Caco-2 (cell line): ENCODE results near the gene LIPC. TPM values are rescaled to one million over a fixed set of nuclear protein-coding genes. Genes with fewer than 3 reads are reported as not detected.

Experiments used
- BruUV-seq: library from RNA; stranded (reverse); fragments of 400-500 nt; replicated peaks from 2 replicates; lab custom pipeline; 2021; lab: Mats Ljungman, UMichigan
- CTCF ChIA-PET: fragments of 300-600 bp; sonication (Branson Sonifier 250); formaldehyde crosslinking; loops from one replicate; lab custom pipeline; 2022; ENCODE audit warnings: antibody characterized with exemption; lab: Charles Lee
- POLR2A ChIA-PET: fragments of 300-600 bp; sonication (Branson Sonifier 250); formaldehyde crosslinking; loops from one replicate; lab custom pipeline; 2022; ENCODE audit warnings: antibody characterized with exemption; lab: Charles Lee
- DNase-seq, 2 experiments: peaks; one replicate each; pipeline versions ENCODE4 v3.0.0 to v3.0.0-alpha.2; 2020 to 2022
- H3K27me3 ChIP-seq: replicated peaks from 2 replicates; pipeline ENCODE4 v1.6.0; 2011; ENCODE audit warnings: low read length; ENCODE audit not compliant: control insufficient read depth, insufficient read depth
- H3K36me3 ChIP-seq: 2 replicates; pipeline ENCODE4 v1.5.1; 2011; ENCODE audit warnings: low read length; ENCODE audit not compliant: control insufficient read depth, insufficient read depth
- H3K4me1 ChIP-seq: fragments of 250-450 bp; sonication (Bioruptor Pico); 2 replicates; pipeline ENCODE4 v1.5.1; 2020; ENCODE audit warnings: mild to moderate bottlenecking
- H3K4me3 ChIP-seq: 2 replicates; pipeline ENCODE4 v1.5.1; 2011; ENCODE audit warnings: low read depth, mild to moderate bottlenecking, control low read depth, low read length
- H3K9me3 ChIP-seq: fragments of 250-450 bp; sonication (Bioruptor Pico); 2 replicates; pipeline ENCODE4 v1.5.1; 2020; ENCODE audit warnings: mild to moderate bottlenecking, moderate library complexity
- H3K27ac Mint-ChIP-seq: one replicate; pipeline ENCODE4 v1.8.0; 2022; ENCODE audit warnings: mixed read lengths; ENCODE audit not compliant: unreplicated experiment
- H3K27me3 Mint-ChIP-seq: one replicate; pipeline ENCODE4 v1.8.0; 2022; ENCODE audit warnings: mixed read lengths; ENCODE audit not compliant: insufficient read depth, unreplicated experiment
- H3K36me3 Mint-ChIP-seq: one replicate; pipeline ENCODE4 v1.8.0; 2022; ENCODE audit warnings: mild to moderate bottlenecking, mixed read lengths; ENCODE audit not compliant: insufficient read depth, unreplicated experiment
- H3K4me1 Mint-ChIP-seq: one replicate; pipeline ENCODE4 v1.8.0; 2022; ENCODE audit warnings: low read depth, mixed read lengths; ENCODE audit not compliant: unreplicated experiment
- H3K4me3 Mint-ChIP-seq: one replicate; pipeline ENCODE4 v1.8.0; 2022; ENCODE audit warnings: mild to moderate bottlenecking, moderate library complexity, mixed read lengths; ENCODE audit not compliant: unreplicated experiment
- H3K9me3 Mint-ChIP-seq: one replicate; pipeline ENCODE4 v1.8.0; 2022; ENCODE audit warnings: mixed read lengths; ENCODE audit not compliant: unreplicated experiment
- intact Hi-C: fragments of 100-400 bp; cut with micrococcal nuclease; formaldehyde crosslinking; loops from one replicate; pipeline ENCODE4 v1.10.0; 2022; ENCODE audit not compliant: unreplicated experiment
- total RNA-seq: library from RNA; stranded (reverse); gene quantifications from 2 replicates; pipeline ENCODE4 v1.2.3, GENCODE V29; 2022
- TF ChIP-seq, protein P1 (sequence below), 2 experiments: fragments of 200-600 bp in 1 of 2; IDR thresholded peaks; 1 replicate in 1 of 2; 2 replicates in 1 of 2; pipeline versions ENCODE4 v1.5.1 to v1.8.0; 2011 to 2022; ENCODE audit warnings: antibody characterized with exemption in 1 of 2, control low read depth in 1 of 2, inconsistent platforms in 1 of 2, low read depth in 1 of 2, low read length in 1 of 2, mild to moderate bottlenecking in 1 of 2, moderate library complexity in 1 of 2; ENCODE audit not compliant: insufficient read depth in 1 of 2, severe bottlenecking in 1 of 2, unreplicated experiment in 1 of 2

LIPC gene
- total RNA-seq, 1 experiment from 2014 or later: 17.6 TPM

GRCh38 chr15:58438956-58439355, 7.2 kb downstream of the LIPC start:
- Mint-ChIP-seq H3K4me3 (no peak overlapping the region), H3K27ac (peak overlapping the region; percentile 71), H3K36me3 (no peaks in the 10 kb centered on the region), H3K27me3 (no peaks in the 10 kb centered on the region), H3K9me3 (no peaks in the 10 kb centered on the region), H3K4me1 (peaks cover 41% of the 10 kb centered on the region)
- peaks cover 83% of the 10 kb centered on the region for H3K4me1 ChIP-seq
- intact Hi-C loops: no loop called here
- H3K4me3 ChIP-seq: no peak overlapping the region
- no TSS peak for BruUV-seq
- peak; percentile 54 to 70 for DNase-seq
- CTCF ChIA-PET: no interaction called here
- TF ChIP-seq, protein P1, sequence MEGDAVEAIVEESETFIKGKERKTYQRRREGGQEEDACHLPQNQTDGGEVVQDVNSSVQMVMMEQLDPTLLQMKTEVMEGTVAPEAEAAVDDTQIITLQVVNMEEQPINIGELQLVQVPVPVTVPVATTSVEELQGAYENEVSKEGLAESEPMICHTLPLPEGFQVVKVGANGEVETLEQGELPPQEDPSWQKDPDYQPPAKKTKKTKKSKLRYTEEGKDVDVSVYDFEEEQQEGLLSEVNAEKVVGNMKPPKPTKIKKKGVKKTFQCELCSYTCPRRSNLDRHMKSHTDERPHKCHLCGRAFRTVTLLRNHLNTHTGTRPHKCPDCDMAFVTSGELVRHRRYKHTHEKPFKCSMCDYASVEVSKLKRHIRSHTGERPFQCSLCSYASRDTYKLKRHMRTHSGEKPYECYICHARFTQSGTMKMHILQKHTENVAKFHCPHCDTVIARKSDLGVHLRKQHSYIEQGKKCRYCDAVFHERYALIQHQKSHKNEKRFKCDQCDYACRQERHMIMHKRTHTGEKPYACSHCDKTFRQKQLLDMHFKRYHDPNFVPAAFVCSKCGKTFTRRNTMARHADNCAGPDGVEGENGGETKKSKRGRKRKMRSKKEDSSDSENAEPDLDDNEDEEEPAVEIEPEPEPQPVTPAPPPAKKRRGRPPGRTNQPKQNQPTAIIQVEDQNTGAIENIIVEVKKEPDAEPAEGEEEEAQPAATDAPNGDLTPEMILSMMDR (IDR thresholded peaks at IDR 0.05; ENCODE audit: insufficient read depth in 1 of 2, low read depth in 1 of 2, low read length in 1 of 2, severe bottlenecking in 1 of 2, unreplicated experiment in 1 of 2): peak; percentile 24 to 40
- POLR2A ChIA-PET: no interaction called here
- no peaks in the 10 kb centered on the region for H3K9me3 ChIP-seq
- H3K27me3 ChIP-seq: no peaks in the 10 kb centered on the region
- H3K36me3 ChIP-seq: no peaks in the 10 kb centered on the region

DNA sequence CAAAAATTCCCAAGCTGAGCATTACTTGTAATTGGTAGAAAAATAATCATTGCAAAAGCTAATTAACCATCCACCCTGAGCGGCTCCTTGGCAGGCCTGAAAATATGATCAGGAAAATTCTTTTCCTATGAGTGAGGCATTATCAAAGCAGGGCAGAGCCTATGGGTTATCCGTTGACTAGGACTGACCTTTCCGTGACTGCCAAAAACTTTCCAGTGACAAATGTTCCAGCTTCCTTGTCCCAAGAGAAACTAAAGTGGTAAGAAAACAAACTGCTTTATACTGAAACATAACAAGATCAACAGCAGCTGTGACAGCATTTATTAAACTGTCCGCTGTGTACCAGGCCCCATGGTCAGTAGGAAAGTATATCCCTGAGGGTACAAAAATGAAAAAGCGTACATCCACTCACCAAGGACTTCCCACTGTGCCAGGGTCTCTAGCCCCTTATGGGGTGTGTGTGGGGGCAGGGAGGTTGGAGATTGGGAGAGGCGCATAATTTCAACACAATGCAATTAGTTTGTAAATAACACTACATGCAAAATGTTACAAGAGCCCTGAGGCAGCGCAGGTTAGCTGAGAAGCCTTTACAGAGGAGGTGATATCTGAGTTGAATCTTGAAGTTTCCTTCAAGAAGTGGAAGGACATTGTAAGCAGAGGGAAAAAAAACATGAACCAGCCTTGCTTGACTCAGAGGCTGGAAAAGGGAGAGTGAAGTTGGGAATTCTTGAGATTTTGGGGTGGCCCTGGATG, 8.5 kb downstream of the LIPC start:
- BruUV-seq: no TSS peak
- Histone ChIP-seq H3K27me3 (no peaks in the 10 kb centered on the region), H3K4me1 (peaks cover 85% of the 10 kb centered on the region), H3K9me3 (no peaks in the 10 kb centered on the region), H3K36me3 (no peaks in the 10 kb centered on the region), H3K4me3 (no peak overlapping the region)
- POLR2A ChIA-PET: interaction anchor here (0.6 to 1.0 kb wide), 3 partner anchors 22 to 310 kb away, joined by 3 to 8 read pairs (median 4); no protein-coding TSS in a partner anchor
- Mint-ChIP-seq H3K27me3 (no peaks in the 10 kb centered on the region), H3K27ac (peak overlapping the region; percentile 51), H3K36me3 (no peaks in the 10 kb centered on the region), H3K4me3 (peak overlapping the region; percentile 13), H3K4me1 (peaks cover 36% of the 10 kb centered on the region), H3K9me3 (no peaks in the 10 kb centered on the region)
- TF ChIP-seq, protein P1 (IDR thresholded peaks at IDR 0.05; ENCODE audit: insufficient read depth in 1 of 2, low read depth in 1 of 2, low read length in 1 of 2, severe bottlenecking in 1 of 2, unreplicated experiment in 1 of 2): no peak
- no peak for DNase-seq
- CTCF ChIA-PET: no interaction called here
- intact Hi-C loops: loop anchor here (2.0 to 10.0 kb wide), 3 partner anchors 22 to 304 kb away; partner anchors contain the start of gene ADAM10

GRCh38 chr15:58440922-58441321, 9.1 kb downstream of the LIPC start:
- Mint-ChIP-seq H3K4me3 (peak overlapping the region; percentile 13), H3K36me3 (no peaks in the 10 kb centered on the region), H3K27ac (peak overlapping the region; percentile 51), H3K4me1 (peaks cover 36% of the 10 kb centered on the region), H3K27me3 (no peaks in the 10 kb centered on the region), H3K9me3 (no peaks in the 10 kb centered on the region)
- ChIA-PET POLR2A (interaction anchor here (0.6 to 1.0 kb wide), 3 partner anchors 22 to 309 kb away, joined by 3 to 8 read pairs (median 4); no protein-coding TSS in a partner anchor), CTCF (interaction anchor here (0.5 kb wide), 1 partner anchor 231 kb away, joined by 4 read pairs; no protein-coding TSS in a partner anchor)
- TF ChIP-seq, protein P1 (IDR thresholded peaks at IDR 0.05; ENCODE audit: insufficient read depth in 1 of 2, low read depth in 1 of 2, low read length in 1 of 2, severe bottlenecking in 1 of 2, unreplicated experiment in 1 of 2): no peak
- H3K4me1 ChIP-seq: peaks cover 83% of the 10 kb centered on the region
- peak; percentile 75 to 87 for DNase-seq
- H3K9me3 ChIP-seq: no peaks in the 10 kb centered on the region
- H3K27me3 ChIP-seq: no peaks in the 10 kb centered on the region
- no peaks in the 10 kb centered on the region for H3K36me3 ChIP-seq
- intact Hi-C loops: loop anchor here (2.0 to 10.0 kb wide), 3 partner anchors 22 to 304 kb away; partner anchors contain the start of gene ADAM10
- no TSS peak for BruUV-seq
- H3K4me3 ChIP-seq: no peak overlapping the region
